Neutrophil (primary cell): ENCODE results near the gene TRIM39.

Source experiments
- H3K27ac ChIP-seq: fragments of 200-600 bp; sonication (generic); 2 replicates; pipeline ENCODE4 v1.5.1; 2016; ENCODE audit warnings: mild to moderate bottlenecking, moderate library complexity
- H3K27me3 ChIP-seq: fragments of 200-600 bp; sonication (generic); 2 replicates; pipeline ENCODE4 v1.6.0; 2016; ENCODE audit warnings: mild to moderate bottlenecking
- H3K36me3 ChIP-seq: fragments of 200-600 bp; sonication (generic); 2 replicates; pipeline ENCODE4 v1.5.1; 2017
- H3K4me1 ChIP-seq, 2 experiments: fragments of 200-600 bp in 1 of 2; sonication (generic) in 1 of 2; 1 replicate in 1 of 2; 2 replicates in 1 of 2; pipeline versions ENCODE4 v1.5.1 to v1.6.1; 2013 to 2016; ENCODE audit warnings: low read depth in 1 of 2, low read length in 1 of 2, mild to moderate bottlenecking in 1 of 2, moderate library complexity in 1 of 2; ENCODE audit not compliant: control insufficient read depth in 1 of 2, insufficient read depth in 1 of 2
- H3K4me3 ChIP-seq, 2 experiments: fragments of 200-600 bp in 1 of 2; sonication (generic) in 1 of 2; 1 replicate in 1 of 2; 2 replicates in 1 of 2; pipeline ENCODE4 v1.5.1; 2013 to 2016; ENCODE audit warnings: low read depth in 1 of 2, low read length in 1 of 2, mild to moderate bottlenecking in 1 of 2, moderate library complexity in 1 of 2
- H3K9me3 ChIP-seq: fragments of 200-600 bp; sonication (generic); 2 replicates; pipeline ENCODE4 v1.5.1; 2016
- TF ChIP-seq, protein P1 (sequence below): fragments of 200-600 bp; sonication (generic); IDR thresholded peaks from 2 replicates; pipeline ENCODE4 v1.5.1; 2016; ENCODE audit warnings: antibody characterized with exemption

The TRIM39 gene

DNA sequence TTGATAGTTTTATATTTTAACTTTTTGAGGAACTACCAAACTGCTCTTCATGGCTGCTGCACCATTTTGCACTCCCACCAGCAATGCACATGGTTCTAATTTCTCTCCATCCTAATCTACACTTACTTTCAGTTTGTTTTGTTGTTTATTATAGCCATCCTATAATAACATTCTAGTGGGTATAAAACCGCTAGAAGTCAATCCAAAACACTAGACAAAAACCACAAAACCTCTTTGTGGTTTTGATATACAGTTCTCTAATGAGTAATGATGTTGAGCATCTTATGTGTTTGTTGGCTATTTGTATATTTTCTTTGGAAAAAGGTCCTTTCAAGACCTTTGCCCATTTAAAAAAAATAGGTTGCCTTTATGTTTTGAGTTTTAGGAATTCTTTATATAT lies 23.8 kb downstream of the TRIM39 start:
- Histone ChIP-seq H3K27ac (no peak overlapping the region), H3K27me3 (peaks cover 57% of the 10 kb centered on the region), H3K4me1 (peaks cover 4 to 5% of the 10 kb centered on the region in 2 experiments), H3K9me3 (no peaks in the 10 kb centered on the region), H3K4me3 (no peak overlapping the region), H3K36me3 (peaks cover 12% of the 10 kb centered on the region)
- TF ChIP-seq, protein P1, sequence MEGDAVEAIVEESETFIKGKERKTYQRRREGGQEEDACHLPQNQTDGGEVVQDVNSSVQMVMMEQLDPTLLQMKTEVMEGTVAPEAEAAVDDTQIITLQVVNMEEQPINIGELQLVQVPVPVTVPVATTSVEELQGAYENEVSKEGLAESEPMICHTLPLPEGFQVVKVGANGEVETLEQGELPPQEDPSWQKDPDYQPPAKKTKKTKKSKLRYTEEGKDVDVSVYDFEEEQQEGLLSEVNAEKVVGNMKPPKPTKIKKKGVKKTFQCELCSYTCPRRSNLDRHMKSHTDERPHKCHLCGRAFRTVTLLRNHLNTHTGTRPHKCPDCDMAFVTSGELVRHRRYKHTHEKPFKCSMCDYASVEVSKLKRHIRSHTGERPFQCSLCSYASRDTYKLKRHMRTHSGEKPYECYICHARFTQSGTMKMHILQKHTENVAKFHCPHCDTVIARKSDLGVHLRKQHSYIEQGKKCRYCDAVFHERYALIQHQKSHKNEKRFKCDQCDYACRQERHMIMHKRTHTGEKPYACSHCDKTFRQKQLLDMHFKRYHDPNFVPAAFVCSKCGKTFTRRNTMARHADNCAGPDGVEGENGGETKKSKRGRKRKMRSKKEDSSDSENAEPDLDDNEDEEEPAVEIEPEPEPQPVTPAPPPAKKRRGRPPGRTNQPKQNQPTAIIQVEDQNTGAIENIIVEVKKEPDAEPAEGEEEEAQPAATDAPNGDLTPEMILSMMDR = no peak

DNA sequence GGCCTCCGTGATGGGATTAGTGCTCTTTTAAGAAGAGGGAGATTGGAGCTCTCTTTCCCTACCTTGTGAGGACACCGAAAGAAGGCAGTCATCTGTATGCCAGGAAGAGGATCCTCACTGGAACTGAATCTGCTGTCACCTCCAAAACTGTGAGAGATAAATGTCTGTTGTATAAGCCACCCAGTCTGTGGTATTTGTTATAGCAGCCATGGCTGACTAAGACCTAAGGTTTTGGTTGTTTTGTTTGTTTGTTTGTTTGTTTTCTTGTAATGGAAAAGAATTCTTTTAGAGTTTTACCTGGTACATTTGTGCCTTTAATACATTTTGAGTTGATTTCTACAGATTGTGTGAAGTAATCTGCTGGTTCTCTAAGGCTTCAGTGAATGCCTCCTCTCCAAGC lies 25.8 kb downstream of the TRIM39 start:
- Histone ChIP-seq H3K27me3 (peaks cover 78% of the 10 kb centered on the region), H3K4me1 (peaks cover 0 to under 1% of the 10 kb centered on the region in 2 experiments), H3K9me3 (no peaks in the 10 kb centered on the region), H3K4me3 (no peak overlapping the region), H3K36me3 (peaks cover 4% of the 10 kb centered on the region), H3K27ac (no peak overlapping the region)
- TF ChIP-seq, protein P1 = no peak

DNA sequence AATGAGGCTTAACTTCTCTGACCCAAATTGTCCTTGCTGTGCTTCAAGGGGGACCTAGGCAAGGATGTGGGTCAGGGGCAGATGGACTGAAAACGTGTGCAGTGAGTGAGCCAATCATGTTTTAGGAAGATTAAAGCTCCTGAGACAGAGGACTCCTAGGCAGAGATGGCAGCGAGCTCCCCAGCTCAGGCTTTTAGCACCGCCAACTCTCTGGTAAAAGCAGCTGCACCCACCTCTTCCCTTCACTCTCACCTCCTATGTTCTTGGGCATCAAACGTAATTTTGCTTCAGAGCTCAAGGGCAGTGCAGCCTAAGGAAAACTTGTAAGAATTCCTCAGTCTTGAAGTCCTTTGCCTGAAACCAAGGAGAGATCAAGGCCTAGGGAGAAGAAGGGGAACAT lies 28.6 kb downstream of the TRIM39 start:
- H3K27ac ChIP-seq = no peak overlapping the region
- peaks cover 100% of the 10 kb centered on the region for H3K27me3 ChIP-seq
- H3K9me3 ChIP-seq = no peaks in the 10 kb centered on the region
- no peak overlapping the region for H3K4me3 ChIP-seq
- TF ChIP-seq, protein P1 = no peak
- peaks cover 5 to 7% of the 10 kb centered on the region in 2 experiments for H3K4me1 ChIP-seq
- no peaks in the 10 kb centered on the region for H3K36me3 ChIP-seq

GRCh38 chr6:30356536-30356935 lies 29.8 kb downstream of the TRIM39 start:
- H3K4me1 ChIP-seq = peaks cover 5 to 7% of the 10 kb centered on the region in 2 experiments
- peaks cover 100% of the 10 kb centered on the region for H3K27me3 ChIP-seq
- TF ChIP-seq, protein P1 = no peak
- H3K36me3 ChIP-seq = no peaks in the 10 kb centered on the region
- H3K27ac ChIP-seq = no peak overlapping the region
- H3K4me3 ChIP-seq = no peak overlapping the region
- no peaks in the 10 kb centered on the region for H3K9me3 ChIP-seq

DNA sequence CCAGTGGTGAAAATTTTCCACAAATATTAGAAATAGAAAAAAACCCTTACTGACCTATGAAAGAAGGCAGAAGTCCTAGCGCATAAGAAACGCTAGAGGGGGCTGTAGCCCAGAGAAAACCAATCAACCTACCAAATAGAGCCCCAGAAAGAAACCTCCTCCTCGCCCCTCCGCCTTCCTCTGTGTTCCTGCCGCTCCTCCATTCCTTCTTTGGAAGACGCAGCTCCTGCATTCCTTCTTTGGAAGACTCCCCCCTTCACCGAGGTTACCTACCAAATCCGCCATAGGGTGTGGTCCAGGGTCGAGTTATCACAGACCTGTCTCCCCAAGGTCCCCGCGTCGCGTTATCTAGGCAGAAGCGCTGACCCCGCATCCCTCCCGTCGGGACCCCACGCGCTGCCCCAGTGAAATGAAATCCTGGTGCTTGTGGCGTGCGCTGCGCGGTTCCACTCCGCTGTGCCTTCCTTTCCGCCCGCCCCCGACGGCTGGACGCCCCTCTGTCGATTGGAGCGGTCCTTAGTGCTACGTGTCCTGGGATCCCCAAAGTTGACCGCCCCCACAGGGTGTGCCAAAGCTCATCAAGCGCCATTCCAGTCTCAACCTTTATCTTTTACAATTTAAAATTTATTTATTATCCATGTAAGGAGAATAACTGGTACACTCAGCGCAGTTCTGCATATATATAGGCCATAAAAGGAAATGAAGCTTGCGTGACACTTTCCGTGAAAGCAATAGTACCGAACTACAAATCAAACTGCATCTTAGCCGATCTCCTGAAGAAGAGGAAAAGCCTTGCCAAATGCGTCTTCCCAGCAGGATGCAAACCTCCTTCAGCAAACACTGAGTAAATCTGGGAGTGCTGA lies 31.2 kb downstream of the TRIM39 start:
- Histone ChIP-seq H3K4me1 (peaks cover 5 to 7% of the 10 kb centered on the region in 2 experiments), H3K27me3 (peaks cover 100% of the 10 kb centered on the region), H3K36me3 (no peaks in the 10 kb centered on the region), H3K27ac (no peak overlapping the region), H3K9me3 (no peaks in the 10 kb centered on the region), H3K4me3 (no peak overlapping the region)
- TF ChIP-seq, protein P1 = peak; percentile 45
